Activated CD4-positive, alpha-beta T cell treated with anti-CD3 and anti-CD28 coated beads, Interleukin-2, amount 10 ng/mL, durations not matched to agents 24 days and 14 days (primary cell): ENCODE measurements around the gene FMN2. TPM values are rescaled to one million over a fixed set of nuclear protein-coding genes. Genes with fewer than 3 reads are reported as not detected.

Experiments
- DNase-seq: peaks from one replicate; pipeline ENCODE4 v3.0.0; 2022
- H3K27ac Mint-ChIP-seq: one replicate; pipeline ENCODE4 v1.8.0; 2022; ENCODE audit warnings: mild to moderate bottlenecking, mixed read lengths
- H3K27me3 Mint-ChIP-seq: one replicate; pipeline ENCODE4 v1.8.0; 2022; ENCODE audit warnings: mixed read lengths
- H3K36me3 Mint-ChIP-seq: one replicate; pipeline ENCODE4 v1.8.0; 2022; ENCODE audit warnings: low read depth, mild to moderate bottlenecking, mixed read lengths
- H3K4me1 Mint-ChIP-seq: one replicate; pipeline ENCODE4 v1.8.0; 2021; ENCODE audit warnings: mixed read lengths
- H3K4me3 Mint-ChIP-seq: one replicate; pipeline ENCODE4 v1.8.0; 2022; ENCODE audit warnings: mild to moderate bottlenecking, moderate library complexity, mixed read lengths
- H3K9me3 Mint-ChIP-seq: one replicate; pipeline ENCODE4 v1.8.0; 2021; ENCODE audit warnings: mixed read lengths
- intact Hi-C: fragments of 100-400 bp; cut with micrococcal nuclease; formaldehyde crosslinking; loops from one replicate; pipeline ENCODE4 v1.15.1; 2023
- total RNA-seq: library from RNA; stranded (reverse); gene quantifications from 2 replicates; pipeline ENCODE4 v1.2.3, GENCODE V29; 2022

FMN2 gene
- total RNA-seq, 1 donor from 2014 or later = not detected

- Mint-ChIP-seq H3K27me3 (no peaks in the 10 kb centered on the region), H3K27ac (no peak overlapping the region), H3K9me3 (no peaks in the 10 kb centered on the region), H3K4me3 (no peak overlapping the region), H3K4me1 (no peaks in the 10 kb centered on the region), H3K36me3 (no peaks in the 10 kb centered on the region)
- DNase-seq = no peak
- intact Hi-C loops = no loop called here
These were observed 193.2 kb downstream of the FMN2 start for GRCh38 chr1:240284656-240285414.

- Mint-ChIP-seq H3K4me3 (no peak overlapping the region), H3K4me1 (no peaks in the 10 kb centered on the region), H3K36me3 (no peaks in the 10 kb centered on the region), H3K9me3 (no peaks in the 10 kb centered on the region), H3K27me3 (no peaks in the 10 kb centered on the region), H3K27ac (no peak overlapping the region)
- DNase-seq = no peak
- intact Hi-C loops = no loop called here
These were observed 193.9 kb downstream of the FMN2 start for GRCh38 chr1:240285540-240285939.

GRCh38 chr1:240287722-240288121, 196.0 kb downstream of the FMN2 start:
- H3K27me3 Mint-ChIP-seq = no peaks in the 10 kb centered on the region
- no peak overlapping the region for H3K4me3 Mint-ChIP-seq
- H3K27ac Mint-ChIP-seq = no peak overlapping the region
- DNase-seq = no peak
- no peaks in the 10 kb centered on the region for H3K36me3 Mint-ChIP-seq
- H3K4me1 Mint-ChIP-seq = no peaks in the 10 kb centered on the region
- no peaks in the 10 kb centered on the region for H3K9me3 Mint-ChIP-seq
- intact Hi-C loops = no loop called here

- intact Hi-C loops = no loop called here
These were observed 202.0 kb downstream of the FMN2 start for GRCh38 chr1:240293706-240294105.

GRCh38 chr1:240294566-240294965, 202.9 kb downstream of the FMN2 start:
- Mint-ChIP-seq H3K4me1 (no peaks in the 10 kb centered on the region), H3K36me3 (no peaks in the 10 kb centered on the region), H3K27ac (no peak overlapping the region), H3K9me3 (no peaks in the 10 kb centered on the region), H3K27me3 (no peaks in the 10 kb centered on the region), H3K4me3 (no peak overlapping the region)
- intact Hi-C loops = no loop called here
- DNase-seq = no peak

More at GRCh38 chr1:240293706-240294105, 202.0 kb downstream of the FMN2 start:
- no peak for DNase-seq
- H3K4me3 Mint-ChIP-seq = no peak overlapping the region
- H3K4me1 Mint-ChIP-seq = no peaks in the 10 kb centered on the region
- no peaks in the 10 kb centered on the region for H3K9me3 Mint-ChIP-seq
- H3K27ac Mint-ChIP-seq = no peak overlapping the region
- no peaks in the 10 kb centered on the region for H3K27me3 Mint-ChIP-seq
- H3K36me3 Mint-ChIP-seq = no peaks in the 10 kb centered on the region

- DNase-seq = no peak
- Mint-ChIP-seq H3K4me3 (no peak overlapping the region), H3K27ac (no peak overlapping the region), H3K27me3 (no peaks in the 10 kb centered on the region), H3K4me1 (no peaks in the 10 kb centered on the region), H3K9me3 (peaks cover 4% of the 10 kb centered on the region), H3K36me3 (no peaks in the 10 kb centered on the region)
- intact Hi-C loops = no loop called here
These were observed 204.1 kb downstream of the FMN2 start for GRCh38 chr1:240295811-240296210.

- no peaks in the 10 kb centered on the region for H3K4me1 Mint-ChIP-seq
- H3K27ac Mint-ChIP-seq = no peak overlapping the region
- no peak overlapping the region for H3K4me3 Mint-ChIP-seq
- H3K36me3 Mint-ChIP-seq = no peaks in the 10 kb centered on the region
- H3K27me3 Mint-ChIP-seq = no peaks in the 10 kb centered on the region
- peaks cover 9% of the 10 kb centered on the region for H3K9me3 Mint-ChIP-seq
- intact Hi-C loops = no loop called here
- no peak for DNase-seq
These were observed 212.8 kb downstream of the FMN2 start for GRCh38 chr1:240304466-240304865.

GRCh38 chr1:240306673-240307072, 215.0 kb downstream of the FMN2 start:
- intact Hi-C loops = no loop called here
- Mint-ChIP-seq H3K27me3 (no peaks in the 10 kb centered on the region), H3K27ac (no peak overlapping the region), H3K9me3 (peaks cover 3% of the 10 kb centered on the region), H3K4me1 (no peaks in the 10 kb centered on the region), H3K36me3 (no peaks in the 10 kb centered on the region), H3K4me3 (no peak overlapping the region)
- no peak for DNase-seq

- Mint-ChIP-seq H3K9me3 (no peaks in the 10 kb centered on the region), H3K4me3 (no peak overlapping the region), H3K36me3 (no peaks in the 10 kb centered on the region), H3K27ac (no peak overlapping the region), H3K27me3 (no peaks in the 10 kb centered on the region), H3K4me1 (no peaks in the 10 kb centered on the region)
- intact Hi-C loops = no loop called here
- DNase-seq = no peak
These were observed 216.4 kb downstream of the FMN2 start for GRCh38 chr1:240308096-240308495.

GRCh38 chr1:240309769-240310168, 218.1 kb downstream of the FMN2 start:
- Mint-ChIP-seq H3K36me3 (no peaks in the 10 kb centered on the region), H3K27ac (no peak overlapping the region), H3K4me1 (no peaks in the 10 kb centered on the region), H3K27me3 (no peaks in the 10 kb centered on the region), H3K9me3 (no peaks in the 10 kb centered on the region), H3K4me3 (no peak overlapping the region)
- DNase-seq = no peak
- intact Hi-C loops = no loop called here

- Mint-ChIP-seq H3K27ac (no peak overlapping the region), H3K9me3 (no peaks in the 10 kb centered on the region), H3K36me3 (no peaks in the 10 kb centered on the region), H3K4me1 (no peaks in the 10 kb centered on the region), H3K4me3 (no peak overlapping the region), H3K27me3 (no peaks in the 10 kb centered on the region)
- no peak for DNase-seq
- intact Hi-C loops = no loop called here
These were observed 218.7 kb downstream of the FMN2 start for GRCh38 chr1:240310226-240310925.

- no peaks in the 10 kb centered on the region for H3K4me1 Mint-ChIP-seq
- no peaks in the 10 kb centered on the region for H3K27me3 Mint-ChIP-seq
- H3K9me3 Mint-ChIP-seq = no peaks in the 10 kb centered on the region
- no peak overlapping the region for H3K4me3 Mint-ChIP-seq
- H3K36me3 Mint-ChIP-seq = no peaks in the 10 kb centered on the region
- no peak for DNase-seq
- intact Hi-C loops = no loop called here
- no peak overlapping the region for H3K27ac Mint-ChIP-seq
These were observed 221.2 kb downstream of the FMN2 start for GRCh38 chr1:240312872-240313271.

- Mint-ChIP-seq H3K9me3 (peaks cover 5% of the 10 kb centered on the region), H3K27ac (no peak overlapping the region), H3K27me3 (no peaks in the 10 kb centered on the region), H3K4me3 (no peak overlapping the region), H3K4me1 (no peaks in the 10 kb centered on the region), H3K36me3 (no peaks in the 10 kb centered on the region)
- DNase-seq = no peak
- intact Hi-C loops = no loop called here
These were observed 223.4 kb downstream of the FMN2 start for GRCh38 chr1:240314845-240315801.

- Mint-ChIP-seq H3K36me3 (no peaks in the 10 kb centered on the region), H3K9me3 (peaks cover 5% of the 10 kb centered on the region), H3K27ac (no peak overlapping the region), H3K4me1 (no peaks in the 10 kb centered on the region), H3K27me3 (no peaks in the 10 kb centered on the region), H3K4me3 (no peak overlapping the region)
- DNase-seq = no peak
- intact Hi-C loops = no loop called here
These were observed 228.3 kb downstream of the FMN2 start for GRCh38 chr1:240319998-240320397.
